Left ventricle myocardium inferior (tissue), 1 donor: Measurements from ENCODE around the gene HTR2B. TPM values are rescaled to one million over a fixed set of nuclear protein-coding genes. Genes with fewer than 3 reads are reported as not detected.

Source experiments
- DNase-seq: peaks from one replicate; pipeline ENCODE4 v3.0.0-alpha.2; 2020
- H3K27ac ChIP-seq: fragments of 200-600 bp; replicated peaks from 2 replicates; pipeline ENCODE4 v1.8.0; 2021
- H3K27me3 ChIP-seq: fragments of 200-600 bp; 2 replicates; pipeline ENCODE4 v1.8.0; 2021; ENCODE audit warnings: low read depth
- H3K36me3 ChIP-seq: fragments of 200-600 bp; 2 replicates; pipeline ENCODE4 v1.8.0; 2021
- H3K4me1 ChIP-seq: fragments of 200-600 bp; 2 replicates; pipeline ENCODE4 v1.8.0; 2021
- H3K4me3 ChIP-seq: fragments of 200-600 bp; 2 replicates; pipeline ENCODE4 v1.8.0; 2021; ENCODE audit warnings: mild to moderate bottlenecking, moderate library complexity
- H3K9me3 ChIP-seq: fragments of 200-600 bp; replicated peaks from 2 replicates; pipeline ENCODE4 v1.8.0; 2021
- CTCF ChIP-seq: fragments of 200-600 bp; IDR thresholded peaks from 2 replicates; pipeline ENCODE4 v1.8.0; 2021; ENCODE audit warnings: antibody characterized with exemption, mild to moderate bottlenecking, borderline replicate concordance
- intact Hi-C: fragments of 100-400 bp; cut with micrococcal nuclease; formaldehyde crosslinking; loops from one replicate; pipeline ENCODE4 v1.11.0; 2022
- total RNA-seq: library from RNA; stranded (reverse); fragmentation: NEBNext Ultra II Directional; extraction: Animal tissue kit (Norgen Biotek cat#: 25700); gene quantifications from one replicate; pipeline ENCODE4 v1.2.1, GENCODE V29; 2021
- donor health status: DM: no; HTN: yes; CAD: no; lungs with severe emphysema.

HTR2B gene
- total RNA-seq, 1 donor from 2014 or later, result 1.5 TPM

- H3K9me3 ChIP-seq, result no peaks in the 10 kb centered on the region
- TF ChIP-seq CTCF, result no peak
- intact Hi-C loops, result no loop called here
- H3K36me3 ChIP-seq, result no peaks in the 10 kb centered on the region
- peaks cover 36% of the 10 kb centered on the region for H3K4me1 ChIP-seq
- no peak overlapping the region for H3K27ac ChIP-seq
- no peaks in the 10 kb centered on the region for H3K27me3 ChIP-seq
- no peak for DNase-seq
- no peak overlapping the region for H3K4me3 ChIP-seq
These were observed 7.3 kb upstream of the HTR2B start for GRCh38 chr2:231132129-231132528.

- Histone ChIP-seq H3K27ac (no peak overlapping the region), H3K27me3 (no peaks in the 10 kb centered on the region), H3K36me3 (no peaks in the 10 kb centered on the region), H3K4me3 (no peak overlapping the region), H3K4me1 (peaks cover 36% of the 10 kb centered on the region), H3K9me3 (no peaks in the 10 kb centered on the region)
- no peak for DNase-seq
- intact Hi-C loops, result no loop called here
- TF ChIP-seq CTCF, result no peak
These were observed 5.7 kb upstream of the HTR2B start for GRCh38 chr2:231130336-231131056.

GRCh38 chr2:231129216-231129615, 4.4 kb upstream of the HTR2B start:
- H3K9me3 ChIP-seq, result no peaks in the 10 kb centered on the region
- H3K27me3 ChIP-seq, result no peaks in the 10 kb centered on the region
- intact Hi-C loops, result no loop called here
- H3K27ac ChIP-seq, result no peak overlapping the region
- H3K36me3 ChIP-seq, result no peaks in the 10 kb centered on the region
- H3K4me1 ChIP-seq, result peaks cover 36% of the 10 kb centered on the region
- DNase-seq, result no peak
- no peak overlapping the region for H3K4me3 ChIP-seq
- no peak for TF ChIP-seq CTCF

GRCh38 chr2:231128541-231128940, 3.7 kb upstream of the HTR2B start:
- Histone ChIP-seq H3K36me3 (no peaks in the 10 kb centered on the region), H3K27me3 (no peaks in the 10 kb centered on the region), H3K4me3 (no peak overlapping the region), H3K9me3 (no peaks in the 10 kb centered on the region), H3K27ac (no peak overlapping the region), H3K4me1 (peaks cover 43% of the 10 kb centered on the region)
- no peak for DNase-seq
- intact Hi-C loops, result no loop called here
- no peak for TF ChIP-seq CTCF

GRCh38 chr2:231127936-231128335, 3.1 kb upstream of the HTR2B start:
- intact Hi-C loops, result no loop called here
- no peaks in the 10 kb centered on the region for H3K27me3 ChIP-seq

More at GRCh38 chr2:231127936-231128335, 3.1 kb upstream of the HTR2B start:
- H3K4me3 ChIP-seq, result no peak overlapping the region
- peaks cover 43% of the 10 kb centered on the region for H3K4me1 ChIP-seq
- no peaks in the 10 kb centered on the region for H3K9me3 ChIP-seq
- H3K27ac ChIP-seq, result no peak overlapping the region
- no peak for TF ChIP-seq CTCF
- no peaks in the 10 kb centered on the region for H3K36me3 ChIP-seq
- no peak for DNase-seq
